IMR-90 (cell line): ENCODE data around the gene FYCO1. TPM values are rescaled to one million over a fixed set of nuclear protein-coding genes. Genes with fewer than 3 reads are reported as not detected.

ENCODE experiments used
- ATAC-seq: fragments of 200-7000 bp; cut with Tn5 transposase; 2 replicates; pipeline ENCODE4 v1.9.1; 2020; ENCODE audit warnings: low read depth, mild to moderate bottlenecking, moderate library complexity
- BruUV-seq: library from RNA; stranded (reverse); fragments of 400-500 nt; replicated peaks from 2 replicates; lab custom pipeline; 2021; lab: Mats Ljungman, UMichigan
- CTCF ChIA-PET: fragments of 300-600 bp; formaldehyde crosslinking; extraction: SDS; loops from one replicate; lab custom pipeline; 2021; ENCODE audit warnings: antibody characterized with exemption; lab: Yijun Ruan, JAX
- POLR2A ChIA-PET: fragments of 300-600 bp; sonication (Branson Sonifier 250); formaldehyde crosslinking; loops from one replicate; lab custom pipeline; 2022; ENCODE audit warnings: antibody characterized with exemption; ENCODE audit not compliant: unreplicated experiment; lab: Charles Lee
- DNase-seq: peaks from one replicate; pipeline ENCODE4 v3.0.0; 2013
- H2AFZ ChIP-seq: replicated peaks from 2 replicates; pipeline ENCODE3; 2013; ENCODE audit warnings: low read length, mild to moderate bottlenecking; ENCODE audit not compliant: poor library complexity
- H2AK5ac ChIP-seq: 2 replicates; pipeline ENCODE4 v1.6.1; 2013; ENCODE audit warnings: low read depth, low read length, inconsistent platforms
- H2AK9ac ChIP-seq: replicated peaks from 2 replicates; pipeline ENCODE3; 2013; ENCODE audit warnings: mild to moderate bottlenecking, low read depth, low read length, moderate library complexity; ENCODE audit not compliant: poor library complexity
- H2BK120ac ChIP-seq: 2 replicates; pipeline ENCODE4 v1.6.1; 2013; ENCODE audit warnings: low read depth, low read length, inconsistent platforms
- H2BK15ac ChIP-seq: 3 replicates; pipeline ENCODE4 v1.6.1; 2013; ENCODE audit warnings: low read depth, low read length, inconsistent platforms
- H2BK20ac ChIP-seq: 2 replicates; pipeline ENCODE4 v1.6.1; 2013; ENCODE audit warnings: low read depth, mild to moderate bottlenecking, inconsistent platforms, low read length, moderate library complexity
- H2BK5ac ChIP-seq: 2 replicates; pipeline ENCODE4 v1.6.1; 2013; ENCODE audit warnings: mild to moderate bottlenecking, low read depth, low read length, inconsistent platforms; ENCODE audit not compliant: poor library complexity, severe bottlenecking
- H3K14ac ChIP-seq: replicated peaks from 2 replicates; pipeline ENCODE4 v1.6.1; 2013; ENCODE audit warnings: low read depth, low read length, inconsistent platforms
- H3K18ac ChIP-seq: 2 replicates; pipeline ENCODE4 v1.6.1; 2013; ENCODE audit warnings: low read depth, low read length, control low read depth
- H3K23ac ChIP-seq: 2 replicates; pipeline ENCODE4 v1.6.1; 2013; ENCODE audit warnings: low read depth, low read length, inconsistent platforms
- H3K27ac ChIP-seq: 2 replicates; pipeline ENCODE4 v1.5.1; 2013; ENCODE audit warnings: mild to moderate bottlenecking, control low read depth, low read length; ENCODE audit not compliant: insufficient read depth
- H3K27me3 ChIP-seq: 2 replicates; pipeline ENCODE4 v1.6.1; 2013; ENCODE audit warnings: low read length; ENCODE audit not compliant: control insufficient read depth, insufficient read depth
- H3K36me3 ChIP-seq: 2 replicates; pipeline ENCODE4 v1.6.1; 2013; ENCODE audit warnings: low read length, mixed read lengths; ENCODE audit not compliant: control insufficient read depth, insufficient read depth
- H3K4ac ChIP-seq: 2 replicates; pipeline ENCODE4 v1.6.1; 2013; ENCODE audit warnings: low read depth, low read length, inconsistent platforms
- H3K4me1 ChIP-seq: 2 replicates; pipeline ENCODE4 v1.6.1; 2013; ENCODE audit warnings: low read length, mixed read lengths; ENCODE audit not compliant: control insufficient read depth, insufficient read depth
- H3K4me2 ChIP-seq: 2 replicates; pipeline ENCODE4 v1.6.1; 2013; ENCODE audit warnings: low read depth, mild to moderate bottlenecking, control low read depth, low read length, moderate library complexity
- H3K4me3 ChIP-seq: 2 replicates; pipeline ENCODE4 v1.5.1; 2013; ENCODE audit warnings: low read depth, mild to moderate bottlenecking, control low read depth, low read length, moderate library complexity; ENCODE audit not compliant: insufficient read depth
- H3K56ac ChIP-seq: 2 replicates; pipeline ENCODE4 v1.6.1; 2013; ENCODE audit warnings: low read length, inconsistent platforms; ENCODE audit not compliant: insufficient read depth; ENCODE audit errors: extremely low read depth
- H3K79me1 ChIP-seq, 2 experiments: 2 replicates each; pipeline ENCODE4 v1.6.1; 2013; ENCODE audit warnings: low read length in 2 of 2, inconsistent platforms in 1 of 2, low read depth in 1 of 2
- H3K9ac ChIP-seq: 2 replicates; pipeline ENCODE4 v1.6.1; 2013; ENCODE audit warnings: low read depth, low read length, control low read depth
- H3K9me1 ChIP-seq: 2 replicates; pipeline ENCODE4 v1.6.1; 2013; ENCODE audit warnings: low read length, inconsistent platforms; ENCODE audit not compliant: insufficient read depth
- H3K9me3 ChIP-seq: 2 replicates; pipeline ENCODE4 v1.6.1; 2013; ENCODE audit warnings: low read length; ENCODE audit not compliant: control insufficient read depth, insufficient read depth
- H4K20me1 ChIP-seq: 2 replicates; pipeline ENCODE4 v1.6.1; 2013; ENCODE audit warnings: low read length, inconsistent platforms; ENCODE audit not compliant: insufficient read depth
- H4K5ac ChIP-seq: 2 replicates; pipeline ENCODE4 v1.6.1; 2013; ENCODE audit warnings: mild to moderate bottlenecking, low read depth, low read length, control low read depth
- H4K8ac ChIP-seq, 2 experiments: 2 replicates each; pipeline ENCODE4 v1.6.1; 2013; ENCODE audit warnings: low read depth in 2 of 2, low read length in 2 of 2, control low read depth in 1 of 2, inconsistent platforms in 1 of 2
- H4K91ac ChIP-seq: 2 replicates; pipeline ENCODE4 v1.6.1; 2013; ENCODE audit warnings: low read depth, low read length, inconsistent platforms; ENCODE audit not compliant: insufficient read depth
- BHLHE40 ChIP-seq: fragments of 150-350 bp; IDR thresholded peaks from 2 replicates; pipeline ENCODE4 v1.6.1; 2016; ENCODE audit warnings: mild to moderate bottlenecking, low read depth, low read length
- CEBPB ChIP-seq: IDR thresholded peaks from 2 replicates; pipeline ENCODE4 v1.6.1; 2012; ENCODE audit warnings: low read depth, low read length, improper control_type of control experiment
- CTCF ChIP-seq: conservative IDR thresholded peaks from 2 replicates; pipeline ENCODE4 v1.5.1; 2012; ENCODE audit warnings: mild to moderate bottlenecking, low read depth, low read length, improper control_type of control experiment
- ELK1 ChIP-seq: fragments of 150-350 bp; IDR thresholded peaks from 2 replicates; pipeline ENCODE4 v1.6.1; 2016; ENCODE audit warnings: low read depth, mild to moderate bottlenecking, low read length, moderate library complexity, borderline replicate concordance
- MAFK ChIP-seq: IDR thresholded peaks from 2 replicates; pipeline ENCODE4 v1.6.1; 2012; ENCODE audit warnings: low read depth, low read length, improper control_type of control experiment
- MXI1 ChIP-seq: IDR thresholded peaks from 2 replicates; pipeline ENCODE4 v1.6.1; 2012; ENCODE audit warnings: low read depth, mild to moderate bottlenecking, low read length, moderate library complexity, borderline replicate concordance
- POLR2A ChIP-seq: IDR thresholded peaks from 2 replicates; pipeline ENCODE4 v1.6.1; 2012; ENCODE audit warnings: mild to moderate bottlenecking, low read depth, low read length
- RAD21 ChIP-seq: IDR thresholded peaks from 2 replicates; pipeline ENCODE4 v1.6.1; 2012; ENCODE audit warnings: low read length, improper control_type of control experiment
- RCOR1 ChIP-seq: IDR thresholded peaks from 2 replicates; pipeline ENCODE4 v1.6.1; 2012; ENCODE audit warnings: mild to moderate bottlenecking, low read length, improper control_type of control experiment; ENCODE audit not compliant: insufficient replicate concordance
- SMC3 ChIP-seq: fragments of 150-350 bp; IDR thresholded peaks from 2 replicates; pipeline ENCODE4 v1.6.1; 2016; ENCODE audit warnings: low read depth, mild to moderate bottlenecking, antibody characterized with exemption, low read length, moderate library complexity
- WGBS, 2 experiments: methylation state at CpG; one replicate each; pipeline versions ENCODE4 v1.1.5 to v1.1.7; 2013; ENCODE audit warnings: missing lambda C conversion rate in 2 of 2; ENCODE audit not compliant: insufficient read length in 1 of 2; ENCODE audit errors: extremely low coverage in 2 of 2; 5-methylcytosine and 5-hydroxymethylcytosine counted together
- dilution Hi-C: fragments of 300-500 bp; cut with HindIII; formaldehyde crosslinking; loops from one replicate; pipeline ENCODE4 v1.14.3; 2018; ENCODE audit warnings: low sequenced_read_pairs; ENCODE audit not compliant: unreplicated experiment
- in situ Hi-C: fragments of 300-500 bp; cut with MboI; formaldehyde crosslinking; loops from 3 replicates; pipeline ENCODE4 v1.14.3; 2019; ENCODE audit warnings: low sequenced_read_pairs, inconsistent platforms, mixed read lengths
- intact Hi-C: fragments of 100-400 bp; cut with micrococcal nuclease; formaldehyde crosslinking; loops from 2 replicates; pipeline ENCODE4 v1.10.0; 2022
- polyA plus RNA-seq, 3 experiments: library from polyadenylated mRNA; depleted of rRNA; stranded (reverse); fragments of >200 nt; gene quantifications; 2 replicates each; pipeline ENCODE4 v1.2.3, GENCODE V29; 2012; ENCODE audit warnings: low replicate concordance in 1 of 3
- total RNA-seq: library from RNA; depleted of rRNA; stranded (reverse); fragments of >200 nt; gene quantifications from 2 replicates; pipeline ENCODE4 v1.2.3, GENCODE V29; 2012

FYCO1 gene
- total and polyA plus RNA-seq, 2 of the 4 experiments (the other 2 are of a cell fraction): 13.7 to 20.1 TPM

GRCh38 chr3:45911511-45912226 lies 84.0 kb downstream of the FYCO1 start:
- no peak overlapping the region for H3K4ac ChIP-seq
- ATAC-seq (no peak), DNase-seq (no peak)
- no peak overlapping the region for H2AK5ac ChIP-seq
- H3K36me3 ChIP-seq: no peaks in the 10 kb centered on the region
- no peaks in the 10 kb centered on the region for H3K27me3 ChIP-seq
- H4K5ac ChIP-seq: no peak overlapping the region
- H3K9me3 ChIP-seq: no peaks in the 10 kb centered on the region
- no peak overlapping the region for H3K56ac ChIP-seq
- WGBS, 2 experiments: 80% methylated on average over 1 of the region's 11 CpGs; no CpG with 5 or more reads in 1 of the 2 experiments
- H2AFZ ChIP-seq: no peak overlapping the region
- no peak overlapping the region for H2AK9ac ChIP-seq
- no peak overlapping the region for H2BK20ac ChIP-seq
- no peak overlapping the region for H4K8ac ChIP-seq
- ChIA-PET POLR2A (no interaction called here), CTCF (no interaction called here)
- H3K23ac ChIP-seq: no peak overlapping the region
- peaks cover 12% of the 10 kb centered on the region; the same call in 1 of the 2 replicates for H3K9me1 ChIP-seq
- no peaks in the 10 kb centered on the region for H4K20me1 ChIP-seq
- H2BK5ac ChIP-seq: no peak overlapping the region
- H3K79me1 ChIP-seq: no peaks in the 10 kb centered on the region
- no peak for TF ChIP-seq MAFK
- TF ChIP-seq RCOR1: no peak
- TF ChIP-seq MXI1: no peak
- no peak for TF ChIP-seq SMC3
- no peak for TF ChIP-seq CTCF
- no peak for TF ChIP-seq CEBPB
- TF ChIP-seq RAD21: no peak
- TF ChIP-seq BHLHE40: no peak
- no peak for TF ChIP-seq ELK1
- TF ChIP-seq POLR2A: no peak
- H4K91ac ChIP-seq: no peak overlapping the region
- H3K27ac ChIP-seq: no peak overlapping the region
- no peak overlapping the region for H3K14ac ChIP-seq
- no peak overlapping the region for H3K9ac ChIP-seq
- no peak overlapping the region for H2BK15ac ChIP-seq
- intact Hi-C loops (no loop called here), dilution Hi-C loops (no loop called here), in situ Hi-C loops (no loop called here)
- peaks cover 21% of the 10 kb centered on the region for H3K4me1 ChIP-seq
- no peak overlapping the region for H3K18ac ChIP-seq
- H3K4me2 ChIP-seq: no peak overlapping the region
- no peak overlapping the region for H2BK120ac ChIP-seq
- no TSS peak for BruUV-seq
- no peak overlapping the region for H3K4me3 ChIP-seq
